NCI-H510A (cell line): ENCODE results near the gene DCTN1.
A peak's percentile ranks its signal among the peaks of the same experiment; 100 is the strongest.
"Not testable (repeated sequence)": the region's sequence is repeated elsewhere in the genome, so short reads cannot be mapped to it uniquely, and the experiment has no call there.

ENCODE experiments used
- DNase-seq: peaks from one replicate; lab custom pipeline; 2025; lab: John Stamatoyannopoulos, UW

Gene DCTN1

GRCh38 chr2:74379851-74380789 is at the start of gene DCTN1:
DCTN1 (minus strand) TSS chr2:74380311; CDS start chr2:74380037, 274 bp downstream.
- no peak for DNase-seq

GRCh38 chr2:74428675-74429074 is 48.6 kb upstream of the DCTN1 start:
- no peak for DNase-seq

GRCh38 chr2:74427551-74427950 is 47.4 kb upstream of the DCTN1 start:
- no peak for DNase-seq

- DNase-seq = no peak
Measured at GRCh38 chr2:74426181-74426758, 46.2 kb upstream of the DCTN1 start.

GRCh38 chr2:74425523-74425922 is 45.4 kb upstream of the DCTN1 start:
- no peak for DNase-seq

- DNase-seq = no peak
Measured at GRCh38 chr2:74424995-74425406, 44.9 kb upstream of the DCTN1 start.

- DNase-seq = no peak
Measured at GRCh38 chr2:74424139-74424992, 44.3 kb upstream of the DCTN1 start.

GRCh38 chr2:74423231-74424095 is 43.4 kb upstream of the DCTN1 start:
- DNase-seq = no peak

GRCh38 chr2:74421221-74421870 is 41.2 kb upstream of the DCTN1 start, which contains the start of the genes C2orf81 and WDR54:
C2orf81 (minus strand) TSS chr2:74421619; CDS start chr2:74421560, 59 bp downstream.
WDR54 (plus strand) TSS chr2:74421730; CDS start chr2:74422154, 424 bp downstream.
- DNase-seq = peak; percentile 94

GRCh38 chr2:74420443-74421103 is 40.5 kb upstream of the DCTN1 start:
- DNase-seq = not testable (repeated sequence)

GRCh38 chr2:74420006-74420405 is 39.9 kb upstream of the DCTN1 start:
- no peak for DNase-seq

GRCh38 chr2:74419345-74419744 is 39.2 kb upstream of the DCTN1 start:
- DNase-seq = no peak

- no peak for DNase-seq
Measured at GRCh38 chr2:74418312-74418711, 38.2 kb upstream of the DCTN1 start.

- no peak for DNase-seq
Measured at GRCh38 chr2:74417763-74418162, 37.7 kb upstream of the DCTN1 start.

GRCh38 chr2:74417197-74417596 is 37.1 kb upstream of the DCTN1 start:
- DNase-seq = no peak

GRCh38 chr2:74416778-74417177 is 36.7 kb upstream of the DCTN1 start:
- DNase-seq = no peak

GRCh38 chr2:74415762-74416395 is 35.8 kb upstream of the DCTN1 start:
- DNase-seq = no peak

GRCh38 chr2:74414881-74415761 is 35.0 kb upstream of the DCTN1 start:
- DNase-seq = peak; percentile 36

GRCh38 chr2:74414441-74414840 is 34.3 kb upstream of the DCTN1 start:
- no peak for DNase-seq
